ENCODE data around the gene FOXO3. TPM values are rescaled to one million over a fixed set of nuclear protein-coding genes. Genes with fewer than 3 reads are reported as not detected.

FOXO3 gene
- total and polyA plus RNA-seq, 2 of the 8 experiments (the other 6 are each of a cell fraction or from before 2014, with no cell fraction given): 13.1 to 19.3 TPM

DNA sequence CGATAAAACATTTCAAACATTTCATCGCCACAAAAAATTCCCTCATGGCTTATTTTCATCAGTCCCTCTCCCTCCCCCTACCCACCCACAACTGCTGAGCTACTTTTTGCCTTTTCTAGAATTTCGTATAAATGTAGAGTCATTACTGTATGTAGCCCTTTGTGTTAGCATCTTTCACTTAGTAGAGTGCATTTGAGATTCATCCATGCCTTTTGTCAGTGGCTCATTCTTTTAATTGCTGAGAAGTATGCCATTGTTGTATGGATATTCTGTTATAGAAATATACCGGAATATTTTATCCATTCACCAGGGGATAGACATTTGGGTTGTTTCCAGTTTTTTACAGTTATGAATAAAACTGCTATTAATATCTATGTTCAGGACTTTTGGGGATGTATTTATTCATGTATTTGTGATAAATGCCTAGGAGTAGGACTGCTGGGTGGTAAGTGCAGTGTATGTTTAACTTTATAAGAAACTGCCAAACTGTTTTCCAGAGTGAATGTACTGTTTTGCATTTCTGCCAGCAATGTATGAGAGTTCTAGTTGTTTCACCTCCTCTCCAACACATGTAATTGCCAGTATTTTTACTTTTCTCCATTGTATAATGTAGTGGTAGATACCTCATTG, 50.4 kb downstream of the FOXO3 start (continued):
- TF ChIP-seq, protein P1, sequence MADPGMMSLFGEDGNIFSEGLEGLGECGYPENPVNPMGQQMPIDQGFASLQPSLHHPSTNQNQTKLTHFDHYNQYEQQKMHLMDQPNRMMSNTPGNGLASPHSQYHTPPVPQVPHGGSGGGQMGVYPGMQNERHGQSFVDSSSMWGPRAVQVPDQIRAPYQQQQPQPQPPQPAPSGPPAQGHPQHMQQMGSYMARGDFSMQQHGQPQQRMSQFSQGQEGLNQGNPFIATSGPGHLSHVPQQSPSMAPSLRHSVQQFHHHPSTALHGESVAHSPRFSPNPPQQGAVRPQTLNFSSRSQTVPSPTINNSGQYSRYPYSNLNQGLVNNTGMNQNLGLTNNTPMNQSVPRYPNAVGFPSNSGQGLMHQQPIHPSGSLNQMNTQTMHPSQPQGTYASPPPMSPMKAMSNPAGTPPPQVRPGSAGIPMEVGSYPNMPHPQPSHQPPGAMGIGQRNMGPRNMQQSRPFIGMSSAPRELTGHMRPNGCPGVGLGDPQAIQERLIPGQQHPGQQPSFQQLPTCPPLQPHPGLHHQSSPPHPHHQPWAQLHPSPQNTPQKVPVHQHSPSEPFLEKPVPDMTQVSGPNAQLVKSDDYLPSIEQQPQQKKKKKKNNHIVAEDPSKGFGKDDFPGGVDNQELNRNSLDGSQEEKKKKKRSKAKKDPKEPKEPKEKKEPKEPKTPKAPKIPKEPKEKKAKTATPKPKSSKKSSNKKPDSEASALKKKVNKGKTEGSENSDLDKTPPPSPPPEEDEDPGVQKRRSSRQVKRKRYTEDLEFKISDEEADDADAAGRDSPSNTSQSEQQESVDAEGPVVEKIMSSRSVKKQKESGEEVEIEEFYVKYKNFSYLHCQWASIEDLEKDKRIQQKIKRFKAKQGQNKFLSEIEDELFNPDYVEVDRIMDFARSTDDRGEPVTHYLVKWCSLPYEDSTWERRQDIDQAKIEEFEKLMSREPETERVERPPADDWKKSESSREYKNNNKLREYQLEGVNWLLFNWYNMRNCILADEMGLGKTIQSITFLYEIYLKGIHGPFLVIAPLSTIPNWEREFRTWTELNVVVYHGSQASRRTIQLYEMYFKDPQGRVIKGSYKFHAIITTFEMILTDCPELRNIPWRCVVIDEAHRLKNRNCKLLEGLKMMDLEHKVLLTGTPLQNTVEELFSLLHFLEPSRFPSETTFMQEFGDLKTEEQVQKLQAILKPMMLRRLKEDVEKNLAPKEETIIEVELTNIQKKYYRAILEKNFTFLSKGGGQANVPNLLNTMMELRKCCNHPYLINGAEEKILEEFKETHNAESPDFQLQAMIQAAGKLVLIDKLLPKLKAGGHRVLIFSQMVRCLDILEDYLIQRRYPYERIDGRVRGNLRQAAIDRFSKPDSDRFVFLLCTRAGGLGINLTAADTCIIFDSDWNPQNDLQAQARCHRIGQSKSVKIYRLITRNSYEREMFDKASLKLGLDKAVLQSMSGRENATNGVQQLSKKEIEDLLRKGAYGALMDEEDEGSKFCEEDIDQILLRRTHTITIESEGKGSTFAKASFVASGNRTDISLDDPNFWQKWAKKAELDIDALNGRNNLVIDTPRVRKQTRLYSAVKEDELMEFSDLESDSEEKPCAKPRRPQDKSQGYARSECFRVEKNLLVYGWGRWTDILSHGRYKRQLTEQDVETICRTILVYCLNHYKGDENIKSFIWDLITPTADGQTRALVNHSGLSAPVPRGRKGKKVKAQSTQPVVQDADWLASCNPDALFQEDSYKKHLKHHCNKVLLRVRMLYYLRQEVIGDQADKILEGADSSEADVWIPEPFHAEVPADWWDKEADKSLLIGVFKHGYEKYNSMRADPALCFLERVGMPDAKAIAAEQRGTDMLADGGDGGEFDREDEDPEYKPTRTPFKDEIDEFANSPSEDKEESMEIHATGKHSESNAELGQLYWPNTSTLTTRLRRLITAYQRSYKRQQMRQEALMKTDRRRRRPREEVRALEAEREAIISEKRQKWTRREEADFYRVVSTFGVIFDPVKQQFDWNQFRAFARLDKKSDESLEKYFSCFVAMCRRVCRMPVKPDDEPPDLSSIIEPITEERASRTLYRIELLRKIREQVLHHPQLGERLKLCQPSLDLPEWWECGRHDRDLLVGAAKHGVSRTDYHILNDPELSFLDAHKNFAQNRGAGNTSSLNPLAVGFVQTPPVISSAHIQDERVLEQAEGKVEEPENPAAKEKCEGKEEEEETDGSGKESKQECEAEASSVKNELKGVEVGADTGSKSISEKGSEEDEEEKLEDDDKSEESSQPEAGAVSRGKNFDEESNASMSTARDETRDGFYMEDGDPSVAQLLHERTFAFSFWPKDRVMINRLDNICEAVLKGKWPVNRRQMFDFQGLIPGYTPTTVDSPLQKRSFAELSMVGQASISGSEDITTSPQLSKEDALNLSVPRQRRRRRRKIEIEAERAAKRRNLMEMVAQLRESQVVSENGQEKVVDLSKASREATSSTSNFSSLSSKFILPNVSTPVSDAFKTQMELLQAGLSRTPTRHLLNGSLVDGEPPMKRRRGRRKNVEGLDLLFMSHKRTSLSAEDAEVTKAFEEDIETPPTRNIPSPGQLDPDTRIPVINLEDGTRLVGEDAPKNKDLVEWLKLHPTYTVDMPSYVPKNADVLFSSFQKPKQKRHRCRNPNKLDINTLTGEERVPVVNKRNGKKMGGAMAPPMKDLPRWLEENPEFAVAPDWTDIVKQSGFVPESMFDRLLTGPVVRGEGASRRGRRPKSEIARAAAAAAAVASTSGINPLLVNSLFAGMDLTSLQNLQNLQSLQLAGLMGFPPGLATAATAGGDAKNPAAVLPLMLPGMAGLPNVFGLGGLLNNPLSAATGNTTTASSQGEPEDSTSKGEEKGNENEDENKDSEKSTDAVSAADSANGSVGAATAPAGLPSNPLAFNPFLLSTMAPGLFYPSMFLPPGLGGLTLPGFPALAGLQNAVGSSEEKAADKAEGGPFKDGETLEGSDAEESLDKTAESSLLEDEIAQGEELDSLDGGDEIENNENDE (IDR thresholded peaks at IDR 0.05; ENCODE audit: insufficient replicate concordance, low read length): no peak
- TF ChIP-seq TCF12 (IDR thresholded peaks at IDR 0.05; ENCODE audit: low read depth, low read length) (no peak), SP4 (IDR thresholded peaks at IDR 0.05; ENCODE audit: low read length) (no peak), BRCA1 (IDR thresholded peaks at IDR 0.05; ENCODE audit: low read depth, low read length) (no peak), FOSL1 (IDR thresholded peaks at IDR 0.05; ENCODE audit: insufficient read depth, low read depth, low read length) (no peak)
- TF ChIP-seq, protein P2, sequence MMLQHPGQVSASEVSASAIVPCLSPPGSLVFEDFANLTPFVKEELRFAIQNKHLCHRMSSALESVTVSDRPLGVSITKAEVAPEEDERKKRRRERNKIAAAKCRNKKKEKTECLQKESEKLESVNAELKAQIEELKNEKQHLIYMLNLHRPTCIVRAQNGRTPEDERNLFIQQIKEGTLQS (IDR thresholded peaks at IDR 0.05; ENCODE audit: insufficient read depth, low read depth, low read length): no peak
